ENCODE results near the gene TRIM5. TPM values are rescaled to one million over a fixed set of nuclear protein-coding genes. Genes with fewer than 3 reads are reported as not detected.

The TRIM5 gene
- total RNA-seq, 1 donor: 29.7 TPM

DNA sequence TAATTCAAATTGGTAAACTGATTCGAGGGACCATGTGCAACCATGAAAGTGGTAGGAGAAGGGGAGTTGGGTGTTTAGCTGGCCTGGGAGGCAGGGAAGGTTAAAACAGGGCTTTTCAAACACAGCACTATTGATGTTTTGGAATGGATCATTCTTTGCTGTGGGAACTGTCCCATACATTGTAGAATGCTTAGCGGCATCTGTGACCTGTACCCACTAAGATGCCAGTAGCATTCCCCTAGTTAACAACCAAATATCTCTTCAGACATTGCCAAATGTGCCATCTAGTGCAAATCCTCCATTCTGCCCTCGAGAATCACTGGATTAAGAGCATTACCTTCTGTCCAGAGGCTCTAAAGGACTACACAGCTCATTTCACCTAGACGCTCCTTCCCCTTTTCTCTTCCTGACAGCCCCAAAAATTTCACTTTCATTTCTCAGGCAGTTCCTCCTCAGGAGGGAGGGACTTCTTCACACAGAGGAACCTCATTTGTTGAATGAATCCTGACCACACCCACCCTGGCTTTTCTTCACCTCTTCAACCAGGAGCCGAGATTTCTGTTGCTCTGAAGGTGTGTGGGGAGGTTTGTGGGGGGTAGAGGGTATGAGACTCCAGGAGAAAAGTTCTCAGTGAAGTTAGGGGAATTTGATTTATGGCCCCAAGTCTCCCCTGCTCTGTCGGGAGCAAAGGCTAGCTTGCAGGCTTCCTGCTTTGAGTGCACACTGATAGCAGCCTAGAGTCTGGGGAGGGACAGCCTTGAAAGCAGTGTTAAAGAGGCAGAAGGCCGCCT is 60.2 kb downstream of the TRIM5 start, which contains the start of gene TRIM34:
Gene TRIM34, plus strand, starts transcription at position 513 of the 791 bp plus-strand sequence. CDS start 7,331 bp downstream, outside the sequence.
- H2AFZ ChIP-seq (ENCODE audit: low read length): peak within 1 kb of the TSS; percentile 93
- H3K27me3 ChIP-seq (ENCODE audit: insufficient read depth, low read length): no peaks in the 10 kb centered on the region
- H3K79me2 ChIP-seq (ENCODE audit: insufficient read depth, low read length): no peaks in the 10 kb centered on the region
- peak; percentile 96 for DNase-seq (ENCODE audit: insufficient read length, low spot score, missing footprints)
- no peaks in the 10 kb centered on the region for H3K36me3 ChIP-seq (ENCODE audit: insufficient read depth, low read length)
- TF ChIP-seq, protein P1, sequence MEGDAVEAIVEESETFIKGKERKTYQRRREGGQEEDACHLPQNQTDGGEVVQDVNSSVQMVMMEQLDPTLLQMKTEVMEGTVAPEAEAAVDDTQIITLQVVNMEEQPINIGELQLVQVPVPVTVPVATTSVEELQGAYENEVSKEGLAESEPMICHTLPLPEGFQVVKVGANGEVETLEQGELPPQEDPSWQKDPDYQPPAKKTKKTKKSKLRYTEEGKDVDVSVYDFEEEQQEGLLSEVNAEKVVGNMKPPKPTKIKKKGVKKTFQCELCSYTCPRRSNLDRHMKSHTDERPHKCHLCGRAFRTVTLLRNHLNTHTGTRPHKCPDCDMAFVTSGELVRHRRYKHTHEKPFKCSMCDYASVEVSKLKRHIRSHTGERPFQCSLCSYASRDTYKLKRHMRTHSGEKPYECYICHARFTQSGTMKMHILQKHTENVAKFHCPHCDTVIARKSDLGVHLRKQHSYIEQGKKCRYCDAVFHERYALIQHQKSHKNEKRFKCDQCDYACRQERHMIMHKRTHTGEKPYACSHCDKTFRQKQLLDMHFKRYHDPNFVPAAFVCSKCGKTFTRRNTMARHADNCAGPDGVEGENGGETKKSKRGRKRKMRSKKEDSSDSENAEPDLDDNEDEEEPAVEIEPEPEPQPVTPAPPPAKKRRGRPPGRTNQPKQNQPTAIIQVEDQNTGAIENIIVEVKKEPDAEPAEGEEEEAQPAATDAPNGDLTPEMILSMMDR (IDR thresholded peaks at IDR 0.05; ENCODE audit: extremely low read depth, low read depth, low read length): no peak
- H4K20me1 ChIP-seq (ENCODE audit: insufficient read depth, low read length): no peaks in the 10 kb centered on the region
- peaks cover 33% of the 10 kb centered on the region for H3K4me1 ChIP-seq (ENCODE audit: insufficient read depth, low read length)
- H3K27ac ChIP-seq (ENCODE audit: low read depth, low read length): peak within 1 kb of the TSS; percentile 89
- peak within 1 kb of the TSS; percentile 79 for H3K4me3 ChIP-seq (ENCODE audit: insufficient read depth, low read length)
- peak within 1 kb of the TSS; percentile 95 for H3K4me2 ChIP-seq (ENCODE audit: insufficient read depth, low read length)
- no peaks in the 10 kb centered on the region for H3K9me3 ChIP-seq (ENCODE audit: low read depth, low read length)

DNA sequence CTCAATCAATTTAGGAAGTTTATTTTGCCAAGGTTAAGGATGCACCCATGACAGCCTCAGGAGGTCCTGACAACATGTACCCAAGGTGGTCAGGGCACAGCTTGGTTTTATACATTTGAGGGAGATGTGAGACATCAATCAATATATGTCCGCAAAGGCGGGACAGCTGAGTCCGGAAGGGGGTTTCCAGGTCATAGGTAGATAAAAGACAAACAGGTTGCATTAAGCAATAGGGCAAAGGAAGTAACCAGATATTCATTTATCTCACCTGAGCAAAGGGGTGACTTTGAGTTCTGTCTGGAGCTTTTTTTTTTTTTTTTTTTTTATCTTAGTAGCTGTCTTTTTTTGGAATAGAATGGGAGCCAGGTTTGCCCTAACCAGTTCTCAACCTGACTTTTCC is 62.1 kb downstream of the TRIM5 start:
- no peak overlapping the region for H3K27ac ChIP-seq (ENCODE audit: low read depth, low read length)
- DNase-seq (ENCODE audit: insufficient read length, low spot score, missing footprints): no peak
- peaks cover 48% of the 10 kb centered on the region for H3K4me1 ChIP-seq (ENCODE audit: insufficient read depth, low read length)
- H3K79me2 ChIP-seq (ENCODE audit: insufficient read depth, low read length): no peaks in the 10 kb centered on the region
- TF ChIP-seq, protein P1 (IDR thresholded peaks at IDR 0.05; ENCODE audit: extremely low read depth, low read depth, low read length): no peak
- no peak overlapping the region for H3K4me3 ChIP-seq (ENCODE audit: insufficient read depth, low read length)
- no peaks in the 10 kb centered on the region for H3K27me3 ChIP-seq (ENCODE audit: insufficient read depth, low read length)
- H4K20me1 ChIP-seq (ENCODE audit: insufficient read depth, low read length): no peaks in the 10 kb centered on the region
- no peak overlapping the region for H2AFZ ChIP-seq (ENCODE audit: low read length)
- no peaks in the 10 kb centered on the region for H3K36me3 ChIP-seq (ENCODE audit: insufficient read depth, low read length)
- no peaks in the 10 kb centered on the region for H3K9me3 ChIP-seq (ENCODE audit: low read depth, low read length)
- H3K4me2 ChIP-seq (ENCODE audit: insufficient read depth, low read length): no peak overlapping the region

DNA sequence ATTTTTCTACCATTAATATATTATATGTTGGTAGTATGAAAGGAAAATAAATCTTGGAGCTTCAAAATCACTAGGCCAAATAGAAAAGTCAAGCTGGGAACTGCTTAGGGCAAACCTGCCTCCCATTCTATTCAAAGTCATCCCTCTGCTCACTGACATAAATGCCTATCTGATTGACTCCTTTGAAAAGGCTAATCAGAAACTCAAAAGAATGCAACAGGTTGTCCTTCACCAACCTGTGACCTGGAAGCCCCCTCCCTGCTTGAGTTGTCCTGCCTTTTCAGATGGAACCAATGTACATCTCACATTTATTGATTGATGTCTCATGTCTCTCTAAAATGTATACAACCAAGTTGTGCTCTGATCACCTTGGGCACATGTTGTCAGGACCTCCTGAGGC is 63.3 kb downstream of the TRIM5 start:
- TF ChIP-seq, protein P1 (IDR thresholded peaks at IDR 0.05; ENCODE audit: extremely low read depth, low read depth, low read length): no peak
- Histone ChIP-seq H3K27ac (ENCODE audit: low read depth, low read length) (peak overlapping the region; percentile 97), H3K4me2 (ENCODE audit: insufficient read depth, low read length) (peak overlapping the region; percentile 80), H4K20me1 (ENCODE audit: insufficient read depth, low read length) (no peaks in the 10 kb centered on the region), H3K27me3 (ENCODE audit: insufficient read depth, low read length) (no peaks in the 10 kb centered on the region), H3K4me3 (ENCODE audit: insufficient read depth, low read length) (no peak overlapping the region), H2AFZ (ENCODE audit: low read length) (no peak overlapping the region), H3K4me1 (ENCODE audit: insufficient read depth, low read length) (peaks cover 48% of the 10 kb centered on the region), H3K79me2 (ENCODE audit: insufficient read depth, low read length) (no peaks in the 10 kb centered on the region), H3K9me3 (ENCODE audit: low read depth, low read length) (no peaks in the 10 kb centered on the region), H3K36me3 (ENCODE audit: insufficient read depth, low read length) (no peaks in the 10 kb centered on the region)
- DNase-seq (ENCODE audit: insufficient read length, low spot score, missing footprints): peak; percentile 22

Measured in osteoblast (primary cell).